Esophagus muscularis mucosa (tissue), 4 donors: ENCODE results near the gene MMRN2.

ENCODE experiments used
- EP300 ChIP-seq: sonication (generic); formaldehyde crosslinking; IDR thresholded peaks from one replicate; pipeline ENCODE4 v1.6.1; 2017; ENCODE audit warnings: antibody characterized with exemption
- POLR2A ChIP-seq: fragments of 450-650 bp; IDR thresholded peaks from one replicate; pipeline ENCODE4 v1.6.1; 2017; ENCODE audit warnings: antibody characterized with exemption, moderate library complexity, mild to moderate bottlenecking, low read depth
- POLR2AphosphoS5 ChIP-seq, 2 donors: sonication (generic); formaldehyde crosslinking; IDR thresholded peaks; one replicate each; pipeline ENCODE4 v1.6.1; 2017; ENCODE audit warnings: antibody characterized with exemption in 2 of 2
- TF ChIP-seq, protein P1 (sequence below), 3 experiments: fragments of 200-600 bp in 2 of 3; fragments of 450-650 bp in 1 of 3; sonication (generic) in 2 of 3; IDR thresholded peaks; one replicate each; pipeline ENCODE4 v1.5.1; 2017 to 2019; ENCODE audit warnings: antibody characterized with exemption in 3 of 3, mild to moderate bottlenecking in 2 of 3, moderate library complexity in 1 of 3

DNA sequence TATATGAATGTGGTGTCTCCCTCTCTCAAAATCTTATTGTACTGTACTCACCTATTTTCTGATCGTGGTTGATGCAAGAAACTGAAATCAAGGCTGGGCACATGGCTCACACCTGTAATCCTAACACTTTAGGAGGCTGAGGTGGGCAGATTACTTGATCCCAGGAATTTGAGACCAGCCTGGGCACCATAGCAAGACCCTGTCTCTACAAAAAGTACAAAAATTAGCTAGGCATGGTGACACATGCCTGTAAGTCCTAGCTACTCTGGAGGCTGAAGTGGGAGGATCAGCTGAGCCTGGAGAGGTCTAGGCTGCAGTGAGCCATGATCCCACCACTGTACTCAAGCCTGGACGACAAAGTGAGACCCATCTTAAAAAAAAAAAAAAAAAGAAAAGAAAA, 16.0 kb downstream of the MMRN2 start:
- TF ChIP-seq, protein P1, sequence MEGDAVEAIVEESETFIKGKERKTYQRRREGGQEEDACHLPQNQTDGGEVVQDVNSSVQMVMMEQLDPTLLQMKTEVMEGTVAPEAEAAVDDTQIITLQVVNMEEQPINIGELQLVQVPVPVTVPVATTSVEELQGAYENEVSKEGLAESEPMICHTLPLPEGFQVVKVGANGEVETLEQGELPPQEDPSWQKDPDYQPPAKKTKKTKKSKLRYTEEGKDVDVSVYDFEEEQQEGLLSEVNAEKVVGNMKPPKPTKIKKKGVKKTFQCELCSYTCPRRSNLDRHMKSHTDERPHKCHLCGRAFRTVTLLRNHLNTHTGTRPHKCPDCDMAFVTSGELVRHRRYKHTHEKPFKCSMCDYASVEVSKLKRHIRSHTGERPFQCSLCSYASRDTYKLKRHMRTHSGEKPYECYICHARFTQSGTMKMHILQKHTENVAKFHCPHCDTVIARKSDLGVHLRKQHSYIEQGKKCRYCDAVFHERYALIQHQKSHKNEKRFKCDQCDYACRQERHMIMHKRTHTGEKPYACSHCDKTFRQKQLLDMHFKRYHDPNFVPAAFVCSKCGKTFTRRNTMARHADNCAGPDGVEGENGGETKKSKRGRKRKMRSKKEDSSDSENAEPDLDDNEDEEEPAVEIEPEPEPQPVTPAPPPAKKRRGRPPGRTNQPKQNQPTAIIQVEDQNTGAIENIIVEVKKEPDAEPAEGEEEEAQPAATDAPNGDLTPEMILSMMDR (IDR thresholded peaks at IDR 0.05): no peak
- TF ChIP-seq POLR2A (no peak), EP300 (no peak), POLR2AphosphoS5 (IDR thresholded peaks at IDR 0.05) (no peak)
